HFFc6 (cell line): ENCODE data around the gene PDZD8. TPM values are rescaled to one million over a fixed set of nuclear protein-coding genes. Genes with fewer than 3 reads are reported as not detected.

Experiments
- DNase-seq: peaks from one replicate; pipeline ENCODE4 v3.0.0-alpha.2; 2018
- H3K27ac Mint-ChIP-seq: 2 replicates; pipeline ENCODE4 v1.8.0; 2020; ENCODE audit warnings: mild to moderate bottlenecking, mixed read lengths
- H3K27me3 Mint-ChIP-seq: 2 replicates; pipeline ENCODE4 v1.8.0; 2021; ENCODE audit warnings: mild to moderate bottlenecking, moderate library complexity, mixed read lengths; ENCODE audit not compliant: insufficient read depth
- H3K36me3 Mint-ChIP-seq: 2 replicates; pipeline ENCODE4 v1.8.0; 2021; ENCODE audit warnings: low read depth, mixed read lengths
- H3K4me1 Mint-ChIP-seq: 2 replicates; pipeline ENCODE4 v1.8.0; 2020; ENCODE audit warnings: low read depth, mixed read lengths
- H3K4me3 Mint-ChIP-seq: 2 replicates; pipeline ENCODE4 v1.8.0; 2020; ENCODE audit warnings: mild to moderate bottlenecking, moderate library complexity, mixed read lengths
- H3K9me3 Mint-ChIP-seq: 2 replicates; pipeline ENCODE4 v1.8.0; 2020; ENCODE audit warnings: mild to moderate bottlenecking, mixed read lengths
- total RNA-seq, 6 experiments: library from RNA; stranded (reverse); fragmentation: NEBNext Ultra II Directional; extraction: Animal tissue kit (Norgen Biotek cat#: 25700); gene quantifications; 2 replicates in 1 of 6; 3 replicates in 5 of 6; pipeline ENCODE4 v1.2.3, GENCODE V29; 2021
- TF ChIP-seq, protein P1 (sequence below): fragments of 200-600 bp; sonication (generic); IDR thresholded peaks from 2 replicates; pipeline ENCODE4 v1.5.0; 2021; ENCODE audit warnings: antibody characterized with exemption, mild to moderate bottlenecking

PDZD8 gene
- total RNA-seq, 6 experiments from 2014 or later: 29.9 to 32.5 (median 31.5) TPM

DNA sequence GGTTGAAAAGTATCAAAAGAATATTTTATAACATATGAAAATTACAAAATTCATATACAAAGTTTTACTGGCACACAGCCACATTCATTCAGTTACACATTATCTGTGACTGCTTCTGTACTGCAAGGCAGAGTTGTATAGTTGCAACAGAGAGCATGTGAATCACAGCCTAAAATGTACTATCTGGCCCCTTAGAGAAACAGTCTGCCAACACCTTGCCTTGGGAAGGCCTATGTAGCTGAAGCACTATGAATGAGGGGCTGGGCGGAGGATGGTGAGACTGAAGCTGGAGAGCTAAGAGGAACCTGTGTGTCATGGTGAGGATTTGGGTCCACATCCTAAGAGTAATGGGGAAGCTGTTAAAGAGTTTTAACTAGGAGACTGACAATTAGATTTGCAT is 35.7 kb downstream of the PDZD8 start:
- H3K27me3 Mint-ChIP-seq: peaks cover 3% of the 10 kb centered on the region; the same call in 1 of the 2 replicates
- no peak overlapping the region for H3K4me3 Mint-ChIP-seq
- TF ChIP-seq, protein P1, sequence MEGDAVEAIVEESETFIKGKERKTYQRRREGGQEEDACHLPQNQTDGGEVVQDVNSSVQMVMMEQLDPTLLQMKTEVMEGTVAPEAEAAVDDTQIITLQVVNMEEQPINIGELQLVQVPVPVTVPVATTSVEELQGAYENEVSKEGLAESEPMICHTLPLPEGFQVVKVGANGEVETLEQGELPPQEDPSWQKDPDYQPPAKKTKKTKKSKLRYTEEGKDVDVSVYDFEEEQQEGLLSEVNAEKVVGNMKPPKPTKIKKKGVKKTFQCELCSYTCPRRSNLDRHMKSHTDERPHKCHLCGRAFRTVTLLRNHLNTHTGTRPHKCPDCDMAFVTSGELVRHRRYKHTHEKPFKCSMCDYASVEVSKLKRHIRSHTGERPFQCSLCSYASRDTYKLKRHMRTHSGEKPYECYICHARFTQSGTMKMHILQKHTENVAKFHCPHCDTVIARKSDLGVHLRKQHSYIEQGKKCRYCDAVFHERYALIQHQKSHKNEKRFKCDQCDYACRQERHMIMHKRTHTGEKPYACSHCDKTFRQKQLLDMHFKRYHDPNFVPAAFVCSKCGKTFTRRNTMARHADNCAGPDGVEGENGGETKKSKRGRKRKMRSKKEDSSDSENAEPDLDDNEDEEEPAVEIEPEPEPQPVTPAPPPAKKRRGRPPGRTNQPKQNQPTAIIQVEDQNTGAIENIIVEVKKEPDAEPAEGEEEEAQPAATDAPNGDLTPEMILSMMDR: no peak
- DNase-seq: no peak
- H3K27ac Mint-ChIP-seq: no peak overlapping the region; the same call in 1 of the 2 replicates
- peaks cover 23% of the 10 kb centered on the region for H3K4me1 Mint-ChIP-seq
- H3K36me3 Mint-ChIP-seq: peaks cover 12% of the 10 kb centered on the region
- H3K9me3 Mint-ChIP-seq: no peaks in the 10 kb centered on the region

DNA sequence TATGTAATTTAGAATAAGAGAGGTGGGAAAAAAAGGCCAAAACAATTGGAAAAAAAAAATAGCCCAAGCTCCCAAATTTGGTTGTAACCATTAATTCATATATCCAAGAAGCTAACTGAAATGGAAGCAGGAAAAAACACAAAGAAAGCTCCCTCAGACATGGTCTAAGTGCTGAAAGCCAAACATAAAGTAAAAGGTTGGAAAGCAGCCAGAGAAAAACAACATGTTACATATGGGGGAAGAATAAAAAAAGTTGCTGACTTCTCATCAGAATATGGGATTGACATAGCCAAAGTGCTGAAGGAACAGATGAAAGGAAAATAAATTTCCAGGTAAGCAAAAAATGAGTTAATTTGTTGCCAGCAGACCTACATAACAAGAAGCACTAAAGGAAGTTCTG is 40.3 kb downstream of the PDZD8 start:
- TF ChIP-seq, protein P1: no peak
- Mint-ChIP-seq H3K27me3 (no peaks in the 10 kb centered on the region), H3K9me3 (no peaks in the 10 kb centered on the region), H3K36me3 (peaks cover 11% of the 10 kb centered on the region), H3K4me1 (no peaks in the 10 kb centered on the region), H3K27ac (no peak overlapping the region), H3K4me3 (no peak overlapping the region)
- no peak for DNase-seq

DNA sequence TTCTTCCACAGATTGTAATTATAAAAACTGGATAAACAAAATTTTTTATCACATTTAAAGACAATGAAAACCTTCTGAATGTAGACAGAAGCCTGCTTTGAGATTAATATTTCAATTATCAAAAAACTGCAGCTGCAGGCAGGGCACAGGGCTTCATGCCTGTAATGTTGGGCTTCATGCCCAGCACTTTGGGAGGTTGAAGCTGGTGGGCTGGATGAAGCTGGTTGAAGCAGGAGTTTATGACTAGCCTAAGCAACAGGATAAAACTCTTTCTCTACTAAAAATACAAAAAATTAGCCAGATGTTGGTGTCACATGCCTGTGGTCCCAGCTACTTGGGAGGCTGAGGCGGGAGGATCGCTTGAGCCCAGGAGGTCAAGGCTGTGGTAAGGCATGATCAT is 41.2 kb downstream of the PDZD8 start:
- TF ChIP-seq, protein P1: no peak
- H3K36me3 Mint-ChIP-seq: peaks cover 11% of the 10 kb centered on the region; the same call in 1 of the 2 replicates
- no peak for DNase-seq

DNA sequence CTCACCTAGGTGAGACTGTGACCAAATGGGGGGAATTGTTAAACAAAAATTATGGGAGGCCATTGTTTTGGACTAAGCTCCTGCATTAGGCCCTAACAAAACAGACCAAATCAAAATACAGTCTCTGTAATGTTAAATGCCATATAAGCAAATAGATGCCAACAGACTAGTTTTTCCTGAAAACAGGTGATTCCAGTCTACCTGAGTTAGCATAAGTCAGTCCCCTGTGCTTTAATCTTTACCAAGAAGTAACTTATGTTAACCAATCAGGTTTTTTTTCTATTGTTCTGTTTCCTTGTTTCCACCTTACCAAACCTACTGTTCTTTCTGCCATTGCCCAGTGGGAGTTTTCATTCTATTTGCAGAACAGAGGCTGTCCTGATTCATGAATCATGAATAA is 48.0 kb downstream of the PDZD8 start:
- no peak overlapping the region for H3K4me3 Mint-ChIP-seq
- H3K27me3 Mint-ChIP-seq: no peaks in the 10 kb centered on the region
- DNase-seq: no peak
- no peaks in the 10 kb centered on the region for H3K9me3 Mint-ChIP-seq
- H3K4me1 Mint-ChIP-seq: peaks cover 4% of the 10 kb centered on the region; the same call in 1 of the 2 replicates
- peaks cover 5% of the 10 kb centered on the region; the same call in 1 of the 2 replicates for H3K36me3 Mint-ChIP-seq
- no peak overlapping the region for H3K27ac Mint-ChIP-seq
- TF ChIP-seq, protein P1: no peak

More for the DNA sequence above, 41.2 kb downstream of the PDZD8 start:
- Mint-ChIP-seq H3K9me3 (no peaks in the 10 kb centered on the region), H3K27me3 (no peaks in the 10 kb centered on the region), H3K4me3 (no peak overlapping the region), H3K4me1 (no peaks in the 10 kb centered on the region), H3K27ac (no peak overlapping the region)

DNA sequence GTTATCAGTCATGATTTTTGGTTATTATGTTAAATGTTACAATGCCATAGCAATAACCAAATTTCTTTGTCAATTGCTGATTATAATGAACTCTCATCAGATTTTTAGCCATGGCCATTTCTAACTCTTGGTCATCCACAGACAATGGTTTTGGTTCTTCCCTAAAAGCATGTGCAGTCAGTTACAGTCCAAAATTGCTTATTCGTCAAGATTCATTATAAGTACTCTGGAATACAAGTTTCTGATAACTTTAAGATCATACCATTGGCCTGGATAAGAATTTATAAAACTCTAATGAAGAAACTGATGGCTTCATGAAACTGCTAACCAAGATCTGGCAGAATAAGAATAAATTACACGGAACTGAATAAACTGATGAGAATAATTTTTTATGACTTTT is 50.9 kb downstream of the PDZD8 start:
- no peak overlapping the region for H3K27ac Mint-ChIP-seq
- peaks cover 8% of the 10 kb centered on the region; the same call in 1 of the 2 replicates for H3K4me1 Mint-ChIP-seq
- no peaks in the 10 kb centered on the region for H3K9me3 Mint-ChIP-seq
- no peaks in the 10 kb centered on the region for H3K27me3 Mint-ChIP-seq
- DNase-seq: no peak
- TF ChIP-seq, protein P1: no peak
- no peak overlapping the region for H3K4me3 Mint-ChIP-seq
- H3K36me3 Mint-ChIP-seq: peaks cover 5% of the 10 kb centered on the region; the same call in 1 of the 2 replicates

DNA sequence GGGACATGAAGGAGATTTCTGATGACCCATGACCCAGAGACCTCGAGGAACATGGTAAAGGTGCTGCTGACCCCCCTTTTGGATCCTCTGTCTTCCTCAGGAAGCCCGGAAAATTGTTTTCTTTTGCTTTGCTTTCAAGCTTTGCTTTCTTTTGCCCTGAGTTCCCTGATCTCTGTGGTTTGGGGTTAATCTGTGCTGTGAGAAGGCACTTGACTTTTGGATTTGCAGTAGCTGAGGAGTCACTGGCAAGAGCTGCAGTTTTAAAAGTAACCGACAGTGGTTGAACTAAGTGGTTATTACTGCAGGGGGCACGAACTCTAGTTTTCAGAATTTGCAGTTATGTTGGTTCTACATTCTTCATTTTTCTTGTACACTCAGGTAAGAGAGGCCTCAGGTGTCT is 53.0 kb downstream of the PDZD8 start:
- Mint-ChIP-seq H3K4me3 (no peak overlapping the region), H3K9me3 (no peaks in the 10 kb centered on the region), H3K4me1 (peaks cover 8% of the 10 kb centered on the region; the same call in 1 of the 2 replicates), H3K27ac (no peak overlapping the region), H3K27me3 (no peaks in the 10 kb centered on the region), H3K36me3 (peaks cover 5% of the 10 kb centered on the region; the same call in 1 of the 2 replicates)
- TF ChIP-seq, protein P1: no peak
- no peak for DNase-seq
